ENCODE results near the gene ADAMTS9.

The ADAMTS9 gene

GRCh38 chr3:64655160-64655559, 32.6 kb downstream of the ADAMTS9 start:
- DNase-seq (ENCODE audit: low read depth, low spot score), result no peak

DNA sequence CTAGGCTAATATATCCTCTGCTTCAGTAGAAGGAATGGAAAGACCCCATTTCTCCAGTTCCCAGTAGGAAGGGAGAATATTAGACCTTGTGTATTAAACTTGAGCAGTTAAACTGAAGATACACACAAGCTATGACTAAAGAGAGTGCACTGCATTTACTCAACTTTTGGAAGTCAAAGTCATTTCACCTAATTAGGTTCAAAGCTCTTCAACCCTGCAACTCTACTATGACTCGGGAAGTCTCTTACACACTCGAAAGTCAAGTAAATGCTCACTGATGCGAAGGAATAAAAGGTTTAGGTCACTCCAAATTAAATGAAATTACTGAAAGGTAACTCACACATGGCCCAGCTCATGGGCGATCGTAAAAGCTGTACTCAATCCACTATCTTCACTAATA, 33.8 kb downstream of the ADAMTS9 start:
- DNase-seq (ENCODE audit: low read depth, low spot score), result no peak

DNA sequence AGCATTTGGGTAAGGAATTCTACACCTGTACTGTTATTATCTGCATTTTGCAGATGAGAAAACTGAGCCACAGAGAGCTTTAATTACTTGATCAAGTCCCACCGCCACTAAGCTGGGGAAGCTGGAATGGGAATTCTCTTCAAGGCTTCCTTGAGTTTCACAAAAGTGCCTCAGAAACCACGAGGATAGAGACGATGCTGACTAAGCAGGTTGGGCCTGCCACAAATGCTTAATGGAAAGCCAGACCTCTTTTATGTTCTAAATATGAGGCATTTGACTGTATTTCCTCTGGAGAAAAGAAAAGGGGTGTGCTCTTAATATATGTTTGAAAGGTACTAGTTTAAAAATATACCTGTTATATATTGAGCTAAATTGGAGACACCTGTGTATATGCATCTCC, 34.7 kb downstream of the ADAMTS9 start:
- DNase-seq (ENCODE audit: low read depth, low spot score), result no peak

GRCh38 chr3:64651741-64652241, 36.0 kb downstream of the ADAMTS9 start:
- no peak for DNase-seq (ENCODE audit: low read depth, low spot score)

- DNase-seq (ENCODE audit: low read depth, low spot score), result no peak
Measured at GRCh38 chr3:64651303-64651702, 36.5 kb downstream of the ADAMTS9 start.

DNA sequence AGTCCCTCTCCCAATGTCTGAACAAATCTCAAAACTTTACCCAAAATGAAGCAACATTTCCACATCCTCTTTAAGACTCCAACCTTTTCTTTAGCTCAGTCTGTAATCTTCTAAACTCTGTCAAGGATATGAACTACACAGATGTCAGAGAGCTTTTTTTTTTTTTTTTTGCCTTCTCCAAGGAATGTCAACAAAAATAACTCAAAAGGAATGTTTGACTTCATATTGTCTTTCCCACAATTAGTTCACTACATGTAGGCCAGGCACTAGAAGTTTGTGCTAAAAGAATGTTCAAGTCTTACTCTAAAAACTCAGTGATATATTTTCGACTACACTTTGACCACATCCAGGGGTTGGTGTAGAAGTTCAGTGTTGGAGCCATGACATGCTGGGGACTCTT, 37.1 kb downstream of the ADAMTS9 start:
- no peak for DNase-seq (ENCODE audit: low read depth, low spot score)

- no peak for DNase-seq (ENCODE audit: low read depth, low spot score)
Measured at GRCh38 chr3:64650096-64650622, 37.6 kb downstream of the ADAMTS9 start.

DNA sequence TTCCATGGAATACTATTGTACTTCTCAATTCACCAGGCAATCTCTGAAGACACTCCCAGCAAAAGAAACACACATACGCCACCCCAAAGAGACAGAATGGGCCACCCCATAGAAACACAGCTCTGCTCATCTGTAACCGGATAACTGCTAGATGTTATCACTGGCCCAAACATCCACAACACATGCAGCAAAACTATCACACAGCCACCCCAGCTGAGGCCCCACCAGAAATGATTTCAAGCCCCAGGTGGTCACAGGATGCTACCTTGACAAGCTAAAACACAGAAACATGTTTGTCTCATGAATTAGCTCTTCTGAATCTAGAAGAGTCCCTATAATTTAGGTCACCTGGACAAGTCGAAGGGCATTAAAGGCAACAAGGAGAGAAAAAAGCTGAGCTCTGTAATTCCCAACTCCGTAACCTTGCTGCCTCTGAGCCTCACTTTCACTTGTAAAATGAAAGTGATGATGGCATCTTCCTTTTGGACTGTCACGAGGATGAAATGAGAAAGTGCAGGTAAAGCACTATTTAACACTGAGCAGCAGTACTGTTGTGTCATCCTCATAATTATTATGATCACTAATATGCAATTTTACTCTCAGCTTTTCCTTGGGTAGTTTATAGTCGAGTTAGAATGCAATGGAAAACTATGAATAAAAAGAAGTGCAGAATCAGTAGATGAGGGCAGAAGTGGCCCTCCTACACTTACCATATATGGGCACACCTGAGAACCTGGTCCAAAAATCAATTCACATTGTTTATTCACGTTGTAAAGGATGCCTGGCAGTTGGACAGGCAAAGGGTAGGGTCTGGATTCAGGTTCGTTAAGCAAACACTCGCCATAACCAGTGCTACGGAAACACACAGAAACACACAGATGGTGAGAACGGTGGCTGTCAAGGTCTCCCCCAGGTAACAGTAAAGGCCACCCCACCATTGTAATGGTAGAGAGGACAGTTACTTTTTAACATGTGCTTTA, 38.6 kb downstream of the ADAMTS9 start:
- DNase-seq (ENCODE audit: low read depth, low spot score), result no peak

GRCh38 chr3:64647825-64648224, 40.0 kb downstream of the ADAMTS9 start:
- DNase-seq (ENCODE audit: low read depth, low spot score), result no peak

DNA sequence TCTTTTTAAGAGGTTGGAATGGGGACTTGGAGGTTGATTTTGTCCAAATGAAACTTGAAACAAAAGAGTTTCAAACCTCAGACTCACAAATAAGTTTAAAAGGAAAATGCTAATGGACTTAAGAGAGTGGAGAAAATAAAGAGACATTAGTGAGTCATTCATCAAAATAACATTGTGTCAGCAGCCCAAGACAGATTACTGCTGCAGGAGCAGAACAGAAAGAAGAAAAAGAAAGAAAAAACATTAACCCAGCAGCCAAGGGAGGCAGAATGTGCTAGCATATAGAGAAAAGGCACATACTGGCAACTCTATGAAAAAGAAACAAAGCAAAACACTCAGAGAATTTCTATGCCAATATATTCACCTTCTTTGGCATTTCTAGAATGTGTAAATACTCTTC, 42.6 kb downstream of the ADAMTS9 start:
- no peak for DNase-seq (ENCODE audit: low read depth, low spot score)

GRCh38 chr3:64644483-64644882, 43.3 kb downstream of the ADAMTS9 start:
- no peak for DNase-seq (ENCODE audit: low read depth, low spot score)

DNA sequence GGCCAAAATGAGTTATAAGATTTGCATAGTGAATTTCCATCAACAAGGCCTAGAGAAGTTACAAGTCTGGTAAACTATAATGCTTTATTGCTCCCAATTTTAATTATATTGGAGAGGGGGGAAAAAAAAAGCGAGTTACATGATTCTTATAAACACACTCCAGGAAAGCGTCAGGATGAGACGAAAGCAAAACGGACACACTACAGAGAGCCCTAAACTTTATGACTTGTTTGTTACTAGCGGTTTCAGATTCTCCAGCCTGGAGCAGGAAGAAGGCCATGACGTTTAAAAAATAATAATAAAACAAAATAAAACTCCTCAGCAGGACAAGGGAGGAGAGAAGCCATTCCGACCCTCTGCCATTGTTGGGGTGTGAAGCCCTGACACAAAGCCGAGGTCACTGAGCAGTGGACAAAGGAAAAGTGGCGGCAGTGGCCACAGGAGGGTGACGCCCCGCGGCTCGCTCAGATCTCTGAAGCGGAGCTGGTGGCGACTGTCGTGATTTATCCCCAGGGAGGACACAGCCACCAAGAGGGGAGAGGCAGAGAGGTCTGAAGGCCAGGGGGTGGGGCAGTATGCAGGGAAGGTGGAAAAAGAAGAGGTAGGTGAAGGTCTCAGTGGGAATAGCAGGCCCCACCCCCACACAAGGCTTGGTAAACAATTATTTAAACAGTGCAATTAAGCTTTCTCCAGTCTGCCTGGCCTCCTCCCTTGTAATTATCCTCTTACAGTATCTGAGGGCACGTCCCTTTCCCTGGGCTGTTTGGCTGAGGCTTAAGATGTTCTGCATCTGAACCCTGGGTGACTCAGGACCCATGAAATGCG, 45.3 kb downstream of the ADAMTS9 start:
- DNase-seq (ENCODE audit: low read depth, low spot score), result no peak

DNA sequence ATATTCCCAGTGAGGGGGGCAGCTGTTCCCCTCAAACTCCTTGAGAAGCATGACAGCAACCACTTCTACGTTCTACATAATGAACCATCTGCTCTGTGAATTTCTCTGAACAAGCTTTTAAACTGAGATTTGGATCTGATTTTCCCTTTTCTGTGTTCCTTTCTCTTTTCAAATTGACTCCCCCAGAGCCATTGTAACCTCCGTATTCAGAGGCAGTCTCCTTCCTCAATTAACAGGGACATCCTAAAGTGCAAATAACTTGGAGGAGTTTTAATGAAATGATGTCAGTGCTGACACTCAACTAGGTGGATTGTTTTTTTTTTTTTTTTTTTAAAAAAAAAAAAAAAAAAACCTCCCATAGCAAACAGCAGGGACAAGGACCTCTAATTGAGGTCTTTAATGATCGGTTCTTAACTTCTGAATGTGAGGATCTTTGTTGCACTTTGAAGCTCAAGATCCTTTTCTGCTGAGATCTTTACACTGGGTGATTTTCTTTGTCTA, 48.8 kb downstream of the ADAMTS9 start:
- no peak for DNase-seq (ENCODE audit: low read depth, low spot score)

GRCh38 chr3:64638511-64638910, 49.3 kb downstream of the ADAMTS9 start:
- DNase-seq (ENCODE audit: low read depth, low spot score), result no peak

DNA sequence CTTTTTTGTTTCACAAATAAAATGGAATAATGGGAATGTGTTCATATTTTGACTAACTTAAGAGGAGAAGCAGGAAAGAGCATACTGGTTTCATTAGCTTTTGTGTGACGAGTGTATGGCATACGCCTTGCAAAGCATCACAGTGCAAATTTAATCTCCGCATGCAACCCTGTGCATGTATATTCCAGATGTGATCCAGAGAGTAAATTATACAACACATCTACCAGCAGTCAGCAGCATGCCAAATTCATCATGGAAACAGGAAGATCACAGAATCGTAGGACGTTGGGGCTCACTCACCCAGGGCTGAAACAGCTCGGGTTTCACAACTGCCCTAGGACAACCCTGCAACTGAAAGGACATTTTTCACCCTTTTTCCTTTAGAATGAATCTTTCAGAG, 53.4 kb downstream of the ADAMTS9 start:
- DNase-seq (ENCODE audit: low read depth, low spot score), result no peak

GRCh38 chr3:64631951-64632350, 55.8 kb downstream of the ADAMTS9 start:
- no peak for DNase-seq (ENCODE audit: low read depth, low spot score)

GRCh38 chr3:64627471-64628321, 60.1 kb downstream of the ADAMTS9 start:
- DNase-seq (ENCODE audit: low read depth, low spot score), result no peak

DNA sequence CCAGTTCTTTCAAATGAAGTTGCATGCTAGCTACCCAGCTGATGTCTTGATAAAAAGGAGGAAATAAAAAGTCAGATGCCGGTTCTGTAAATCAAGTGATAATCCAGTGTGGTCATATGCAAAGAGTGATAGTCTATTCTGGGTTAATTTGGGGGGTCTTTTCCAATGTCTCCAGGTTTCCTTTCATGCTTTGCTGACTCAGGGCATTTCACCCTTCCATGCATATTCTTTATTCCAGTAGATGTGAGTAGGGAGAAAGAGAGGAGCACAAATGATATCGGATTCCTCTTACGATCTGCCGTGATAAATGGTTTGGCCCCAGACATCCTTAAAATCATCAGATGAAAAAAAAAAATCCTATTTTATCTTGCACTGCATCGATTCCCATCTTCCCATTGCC, 60.8 kb downstream of the ADAMTS9 start:
- DNase-seq (ENCODE audit: low read depth, low spot score), result no peak

GRCh38 chr3:64625381-64625780, 62.4 kb downstream of the ADAMTS9 start:
- DNase-seq (ENCODE audit: low read depth, low spot score), result no peak

- DNase-seq (ENCODE audit: low read depth, low spot score), result no peak
Measured at GRCh38 chr3:64623125-64623524, 64.7 kb downstream of the ADAMTS9 start.

All from activated CD4-positive, CD25-positive, alpha-beta regulatory T cell treated with anti-CD3 and anti-CD28 coated beads, Interleukin-2, amount 50 U/mL, for 16 hours (primary cell).